OCI-LY1 (cell line): ENCODE measurements around the gene ARHGEF10L.
"Not testable (repeated sequence)": the region's sequence is repeated elsewhere in the genome, so short reads cannot be mapped to it uniquely, and the experiment has no call there.

Source experiments
- EZH2 ChIP-seq: fragments of 200-600 bp; sonication (generic), shearing (Covaris generic); IDR thresholded peaks from 2 replicates; pipeline ENCODE4 v1.8.0; 2017; ENCODE audit warnings: borderline replicate concordance, mixed run types, mild to moderate bottlenecking, antibody characterized with exemption, low read length, moderate library complexity, mixed read lengths
- TF ChIP-seq, protein P1 (sequence below): fragments of 200-600 bp; sonication (generic), shearing (Covaris generic); IDR thresholded peaks from 2 replicates; pipeline ENCODE4 v1.5.1; 2017; ENCODE audit warnings: mild to moderate bottlenecking, antibody characterized with exemption, low read length, moderate library complexity, mixed read lengths

DNA sequence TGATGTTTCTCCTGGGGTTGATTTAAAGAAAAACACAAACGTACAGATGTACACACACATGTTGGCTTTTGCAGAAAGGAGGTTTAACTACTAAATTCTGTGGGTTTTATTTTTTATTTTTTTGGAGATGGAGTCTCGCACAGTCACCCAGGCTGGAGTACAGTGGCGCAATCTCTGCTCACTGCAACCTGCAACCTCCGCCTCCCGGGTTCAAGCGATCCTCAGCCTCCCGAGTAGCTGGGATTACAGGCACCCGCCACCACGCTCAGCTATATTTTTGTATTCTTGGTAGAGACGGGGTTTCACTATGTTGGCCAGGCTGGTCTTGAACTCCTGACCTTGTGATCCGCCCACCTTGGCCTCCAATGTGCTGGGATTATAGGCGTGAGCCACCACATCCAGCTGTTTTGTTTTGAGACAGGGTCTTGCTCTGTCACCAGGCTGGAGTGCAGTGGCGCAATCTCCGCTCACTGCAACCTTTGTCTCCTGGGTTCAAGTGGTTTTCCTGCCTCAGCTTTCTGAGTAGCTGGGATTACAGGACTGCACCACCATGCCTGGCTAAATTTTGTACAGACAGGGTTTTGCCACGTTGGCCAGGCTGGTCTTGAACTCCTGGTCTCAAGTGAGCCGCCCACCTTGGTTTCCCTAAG, 49.6 kb upstream of the ARHGEF10L start:
- TF ChIP-seq, protein P1, sequence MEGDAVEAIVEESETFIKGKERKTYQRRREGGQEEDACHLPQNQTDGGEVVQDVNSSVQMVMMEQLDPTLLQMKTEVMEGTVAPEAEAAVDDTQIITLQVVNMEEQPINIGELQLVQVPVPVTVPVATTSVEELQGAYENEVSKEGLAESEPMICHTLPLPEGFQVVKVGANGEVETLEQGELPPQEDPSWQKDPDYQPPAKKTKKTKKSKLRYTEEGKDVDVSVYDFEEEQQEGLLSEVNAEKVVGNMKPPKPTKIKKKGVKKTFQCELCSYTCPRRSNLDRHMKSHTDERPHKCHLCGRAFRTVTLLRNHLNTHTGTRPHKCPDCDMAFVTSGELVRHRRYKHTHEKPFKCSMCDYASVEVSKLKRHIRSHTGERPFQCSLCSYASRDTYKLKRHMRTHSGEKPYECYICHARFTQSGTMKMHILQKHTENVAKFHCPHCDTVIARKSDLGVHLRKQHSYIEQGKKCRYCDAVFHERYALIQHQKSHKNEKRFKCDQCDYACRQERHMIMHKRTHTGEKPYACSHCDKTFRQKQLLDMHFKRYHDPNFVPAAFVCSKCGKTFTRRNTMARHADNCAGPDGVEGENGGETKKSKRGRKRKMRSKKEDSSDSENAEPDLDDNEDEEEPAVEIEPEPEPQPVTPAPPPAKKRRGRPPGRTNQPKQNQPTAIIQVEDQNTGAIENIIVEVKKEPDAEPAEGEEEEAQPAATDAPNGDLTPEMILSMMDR: not testable (repeated sequence)
- not testable (repeated sequence) for TF ChIP-seq EZH2
